ENCODE results near the gene GAS7.

DNA sequence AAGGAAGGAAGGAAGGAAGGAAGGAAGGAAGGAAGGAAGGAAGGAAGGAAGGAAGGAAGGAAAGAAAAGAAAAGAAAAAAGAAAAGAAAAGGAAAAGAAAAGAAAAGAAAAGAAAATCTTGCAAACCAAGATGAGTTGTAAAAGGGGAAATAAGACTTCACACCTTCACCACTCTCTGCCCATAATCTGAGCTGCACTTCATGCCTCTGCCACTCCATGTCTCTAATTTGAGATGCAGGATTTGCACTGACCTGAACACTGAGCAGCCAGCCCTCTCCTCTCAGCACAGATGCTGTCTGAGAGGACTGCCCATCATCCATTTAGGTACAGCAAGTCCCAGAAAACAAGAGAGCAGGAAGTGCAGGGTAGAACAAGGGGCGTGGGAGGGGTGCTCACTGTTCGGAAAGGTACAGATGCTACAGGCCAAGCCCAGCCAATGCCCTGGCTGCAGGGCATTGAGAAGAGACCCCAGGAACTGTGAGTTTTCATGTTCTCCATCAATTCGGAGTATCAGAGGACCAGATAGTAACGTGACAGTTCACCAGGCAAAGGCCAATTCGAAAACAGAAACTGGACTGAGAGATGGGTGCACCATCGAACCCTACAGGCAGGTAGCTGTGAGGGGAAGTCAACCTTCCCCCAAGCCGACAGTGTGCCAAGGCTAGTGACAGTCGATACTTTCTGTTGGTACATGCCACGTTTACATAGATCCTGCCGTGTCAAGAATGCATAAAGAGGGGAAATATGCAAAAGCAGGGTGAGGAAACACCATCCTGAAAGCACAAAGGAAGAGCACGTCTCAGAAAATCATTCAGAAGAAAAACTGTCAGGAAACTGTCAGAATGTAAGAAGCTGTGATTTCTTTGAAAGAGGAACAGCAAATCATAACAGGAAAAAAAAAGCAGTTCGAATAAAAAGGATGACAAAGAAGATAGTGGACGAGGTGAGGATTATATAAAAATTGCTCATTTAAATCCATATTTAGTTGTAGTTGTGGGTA is 151.3 kb downstream of the GAS7 start:
- no peak for TF ChIP-seq POLR2A (IDR thresholded peaks at IDR 0.05)
- TF ChIP-seq, protein P1, sequence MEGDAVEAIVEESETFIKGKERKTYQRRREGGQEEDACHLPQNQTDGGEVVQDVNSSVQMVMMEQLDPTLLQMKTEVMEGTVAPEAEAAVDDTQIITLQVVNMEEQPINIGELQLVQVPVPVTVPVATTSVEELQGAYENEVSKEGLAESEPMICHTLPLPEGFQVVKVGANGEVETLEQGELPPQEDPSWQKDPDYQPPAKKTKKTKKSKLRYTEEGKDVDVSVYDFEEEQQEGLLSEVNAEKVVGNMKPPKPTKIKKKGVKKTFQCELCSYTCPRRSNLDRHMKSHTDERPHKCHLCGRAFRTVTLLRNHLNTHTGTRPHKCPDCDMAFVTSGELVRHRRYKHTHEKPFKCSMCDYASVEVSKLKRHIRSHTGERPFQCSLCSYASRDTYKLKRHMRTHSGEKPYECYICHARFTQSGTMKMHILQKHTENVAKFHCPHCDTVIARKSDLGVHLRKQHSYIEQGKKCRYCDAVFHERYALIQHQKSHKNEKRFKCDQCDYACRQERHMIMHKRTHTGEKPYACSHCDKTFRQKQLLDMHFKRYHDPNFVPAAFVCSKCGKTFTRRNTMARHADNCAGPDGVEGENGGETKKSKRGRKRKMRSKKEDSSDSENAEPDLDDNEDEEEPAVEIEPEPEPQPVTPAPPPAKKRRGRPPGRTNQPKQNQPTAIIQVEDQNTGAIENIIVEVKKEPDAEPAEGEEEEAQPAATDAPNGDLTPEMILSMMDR (IDR thresholded peaks at IDR 0.05), result no peak
- TF ChIP-seq POLR2AphosphoS5 (IDR thresholded peaks at IDR 0.05), result no peak
